ENCODE data around the gene AKR1D1.
"Not testable (repeated sequence)": the region's sequence is repeated elsewhere in the genome, so short reads cannot be mapped to it uniquely, and the experiment has no call there.

Gene AKR1D1

GRCh38 chr7:138076196-138076595 lies at the start of gene AKR1D1:
Gene AKR1D1, plus strand, starts transcription at chr7:138076459. Its CDS starts 60 bp downstream, at chr7:138076519.
- DNase-seq, result no peak

- DNase-seq, result no peak
Measured at GRCh38 chr7:138027100-138027499, 49.2 kb upstream of the AKR1D1 start.

GRCh38 chr7:138029126-138029525 lies 47.1 kb upstream of the AKR1D1 start:
- DNase-seq, result no peak

GRCh38 chr7:138029941-138030340 lies 46.3 kb upstream of the AKR1D1 start:
- no peak for DNase-seq

- no peak for DNase-seq
Measured at GRCh38 chr7:138030679-138031351, 45.4 kb upstream of the AKR1D1 start.

- DNase-seq, result no peak
Measured at GRCh38 chr7:138032186-138032585, 44.1 kb upstream of the AKR1D1 start.

GRCh38 chr7:138032770-138033169 lies 43.5 kb upstream of the AKR1D1 start:
- no peak for DNase-seq

GRCh38 chr7:138033241-138033640 lies 43.0 kb upstream of the AKR1D1 start:
- no peak for DNase-seq

GRCh38 chr7:138036135-138036534 lies 40.1 kb upstream of the AKR1D1 start:
- DNase-seq, result no peak

GRCh38 chr7:138040063-138040462 lies 36.2 kb upstream of the AKR1D1 start:
- DNase-seq, result not testable (repeated sequence)

GRCh38 chr7:138044897-138045296 lies 31.4 kb upstream of the AKR1D1 start:
- DNase-seq, result no peak

GRCh38 chr7:138047907-138048306 lies 28.4 kb upstream of the AKR1D1 start:
- no peak for DNase-seq

GRCh38 chr7:138049505-138050116 lies 26.6 kb upstream of the AKR1D1 start:
- no peak for DNase-seq

- not testable (repeated sequence) for DNase-seq
Measured at GRCh38 chr7:138051712-138052247, 24.5 kb upstream of the AKR1D1 start.

GRCh38 chr7:138052696-138053095 lies 23.6 kb upstream of the AKR1D1 start:
- no peak for DNase-seq

GRCh38 chr7:138055698-138056097 lies 20.6 kb upstream of the AKR1D1 start:
- DNase-seq, result not testable (repeated sequence)

- DNase-seq, result no peak
Measured at GRCh38 chr7:138063400-138063799, 12.9 kb upstream of the AKR1D1 start.

GRCh38 chr7:138064856-138065357 lies 11.4 kb upstream of the AKR1D1 start:
- no peak for DNase-seq

- DNase-seq, result no peak
Measured at GRCh38 chr7:138065827-138066226, 10.4 kb upstream of the AKR1D1 start.

GRCh38 chr7:138066954-138067394 lies 9.3 kb upstream of the AKR1D1 start:
- DNase-seq, result no peak

- DNase-seq, result no peak
Measured at GRCh38 chr7:138067774-138068173, 8.5 kb upstream of the AKR1D1 start.

- no peak for DNase-seq
Measured at GRCh38 chr7:138070908-138071307, 5.4 kb upstream of the AKR1D1 start.

- DNase-seq, result no peak
Measured at GRCh38 chr7:138072726-138073125, 3.5 kb upstream of the AKR1D1 start.

GRCh38 chr7:138074121-138074520 lies 2.1 kb upstream of the AKR1D1 start:
- no peak for DNase-seq

All from stimulated activated CD4-positive, alpha-beta T cell treated with anti-CD3 and anti-CD28 coated beads, Interleukin-12 subunit alpha, Interleukin-12 subunit beta, amount 100 ng/mL, for 4 hours (primary cell).